Measurements from ENCODE around the gene THEMIS2. TPM values are rescaled to one million over a fixed set of nuclear protein-coding genes. Genes with fewer than 3 reads are reported as not detected.

THEMIS2 gene
- total RNA-seq, 1 experiment from 2014 or later = 17.2 TPM

- H3K56ac ChIP-seq (ENCODE audit: insufficient read length, low read depth, low read length) = no peak overlapping the region
- no peaks in the 10 kb centered on the region for H3K79me1 ChIP-seq (ENCODE audit: insufficient read depth, low read depth, low read length, poor library complexity, severe bottlenecking)
- H4K5ac ChIP-seq (ENCODE audit: insufficient read length, low read depth, low read length) = no peak overlapping the region
- H3K36me3 Mint-ChIP-seq (ENCODE audit: insufficient read depth in 1 of 3, low read depth in 3 of 3) = no peaks in the 10 kb centered on the region; a peak in 1 of 7 replicates
- no peak overlapping the region for H3K23ac ChIP-seq (ENCODE audit: insufficient read length, low read depth, low read length)
- H3K9me3 Mint-ChIP-seq = no peaks in the 10 kb centered on the region
- H2AFZ ChIP-seq (ENCODE audit: low read length) = no peak overlapping the region
- no peak overlapping the region for H2BK20ac ChIP-seq (ENCODE audit: low read depth, low read length, poor library complexity, severe bottlenecking)
- no peaks in the 10 kb centered on the region for H4K20me1 ChIP-seq (ENCODE audit: control insufficient read depth, insufficient read depth, insufficient read length)
- H3K4me2 ChIP-seq (ENCODE audit: insufficient read depth, insufficient read length, low read length) = no peak overlapping the region
- no peak overlapping the region for H3K18ac ChIP-seq (ENCODE audit: insufficient read length, low read depth, low read length)
- no peaks in the 10 kb centered on the region for H3K79me2 ChIP-seq (ENCODE audit: insufficient read depth, low read length)
- peak overlapping the region in 1 of 2 experiments; percentile 57; a peak in 2 of 5 replicates for H3K4me3 Mint-ChIP-seq
- no peak overlapping the region for H3K27ac Mint-ChIP-seq
- H3K27me3 ChIP-seq (ENCODE audit: insufficient read depth, low read length) = no peaks in the 10 kb centered on the region
- no peak overlapping the region for H3K27ac ChIP-seq (ENCODE audit: insufficient read length, low read depth, low read length)
- no CpG with 5 or more reads among the region's 10 CpGs for WGBS (ENCODE audit: extremely low coverage, insufficient read length, low lambda C conversion rate)
- no peak overlapping the region for H3T11ph ChIP-seq (ENCODE audit: low read length)
- no peak overlapping the region for H3K4ac ChIP-seq (ENCODE audit: low read depth, low read length)
- H3K23me2 ChIP-seq (ENCODE audit: insufficient read length, low read depth, low read length, poor library complexity, severe bottlenecking) = no peaks in the 10 kb centered on the region
- no peak overlapping the region for H4K8ac ChIP-seq (replicated peaks; ENCODE audit: insufficient read length, low read depth, low read length)
- H2BK12ac ChIP-seq (ENCODE audit: insufficient read length, low read depth, low read length) = no peak overlapping the region
- no peak overlapping the region for H4K91ac ChIP-seq (ENCODE audit: insufficient read length, low read depth, low read length)
- H3K9me3 ChIP-seq (ENCODE audit: control insufficient read depth, low read depth, low read length) = no peaks in the 10 kb centered on the region
- H3K27me3 Mint-ChIP-seq (ENCODE audit: low read depth) = no peaks in the 10 kb centered on the region; the same call in 1 of the 2 replicates
- H2BK5ac ChIP-seq (ENCODE audit: insufficient read length, low read length) = no peak overlapping the region
- H3K9ac ChIP-seq (ENCODE audit: extremely low read depth, insufficient read length, low read length) = no peak overlapping the region
- no peak overlapping the region; the same call in 1 of the 2 replicates for H2BK15ac ChIP-seq (ENCODE audit: low read depth, low read length)
- no peaks in the 10 kb centered on the region for H3K4me1 ChIP-seq (ENCODE audit: insufficient read depth, low read length)
- no peak overlapping the region for H2AK5ac ChIP-seq (ENCODE audit: insufficient read length, low read length)
- H3K4me1 Mint-ChIP-seq = peaks cover 17 to 23% of the 10 kb centered on the region in 2 experiments
- H3K14ac ChIP-seq (ENCODE audit: insufficient read depth, low read length) = no peak overlapping the region
- no peak overlapping the region for H2BK120ac ChIP-seq (ENCODE audit: low read depth, low read length, poor library complexity, severe bottlenecking)
- DNase-seq = peak; percentile 84
- TF ChIP-seq CTCF (conservative IDR thresholded peaks at IDR 0.05) = peak; percentile 98
Measured at GRCh38 chr1:27858072-27858948, 14.0 kb upstream of the THEMIS2 start.

All from H9 (cell line).